Hepatocyte (in vitro differentiated cells): ENCODE measurements around the gene MATK.

Experiments
- EZH2 ChIP-seq: fragments of 200-600 bp; sonication (generic); IDR thresholded peaks from 2 replicates; pipeline ENCODE4 v1.6.1; 2016; ENCODE audit warnings: antibody characterized with exemption, mild to moderate bottlenecking, borderline replicate concordance
- TF ChIP-seq, protein P1 (sequence below): fragments of 200-600 bp; sonication (generic); IDR thresholded peaks from 2 replicates; pipeline ENCODE4 v1.5.1; 2016; ENCODE audit warnings: antibody characterized with exemption, mild to moderate bottlenecking; ENCODE audit not compliant: poor library complexity

DNA sequence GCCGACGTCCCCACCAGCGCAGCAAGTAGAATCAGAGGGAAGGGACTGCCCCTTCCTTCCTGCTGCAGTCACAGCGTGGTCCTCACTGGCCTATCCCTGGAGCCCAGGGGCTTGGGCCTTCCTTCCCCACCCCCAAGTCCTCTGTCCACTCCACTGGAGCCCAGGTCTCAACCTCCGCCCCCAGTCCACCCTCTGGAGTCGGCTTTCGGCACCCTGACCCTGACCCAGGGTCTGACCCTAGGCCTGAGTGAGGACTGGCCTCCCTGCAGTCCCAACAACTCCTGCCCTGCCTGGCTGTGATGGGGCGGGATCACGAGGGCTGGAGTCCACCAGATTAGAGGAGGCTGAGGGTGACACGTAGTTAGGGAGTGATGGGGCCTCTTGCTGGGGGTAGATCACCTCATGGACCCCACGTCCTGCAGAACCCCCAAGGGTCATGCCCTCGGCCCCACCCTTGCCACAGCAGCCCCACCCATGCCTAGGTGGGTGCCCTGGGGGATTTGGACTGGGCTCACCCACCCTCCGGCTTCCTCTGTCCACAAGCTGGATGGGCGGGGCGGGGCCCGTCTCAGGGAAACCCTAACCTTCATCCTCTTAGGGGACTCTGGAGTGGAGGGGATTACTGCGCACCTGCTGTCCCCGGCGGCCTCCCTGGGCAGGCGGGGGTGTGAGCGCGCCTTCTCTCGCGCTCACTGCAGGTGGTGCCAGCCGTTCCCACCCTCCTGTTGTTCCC lies 18.0 kb downstream of the MATK start:
- no peak for TF ChIP-seq EZH2
- TF ChIP-seq, protein P1, sequence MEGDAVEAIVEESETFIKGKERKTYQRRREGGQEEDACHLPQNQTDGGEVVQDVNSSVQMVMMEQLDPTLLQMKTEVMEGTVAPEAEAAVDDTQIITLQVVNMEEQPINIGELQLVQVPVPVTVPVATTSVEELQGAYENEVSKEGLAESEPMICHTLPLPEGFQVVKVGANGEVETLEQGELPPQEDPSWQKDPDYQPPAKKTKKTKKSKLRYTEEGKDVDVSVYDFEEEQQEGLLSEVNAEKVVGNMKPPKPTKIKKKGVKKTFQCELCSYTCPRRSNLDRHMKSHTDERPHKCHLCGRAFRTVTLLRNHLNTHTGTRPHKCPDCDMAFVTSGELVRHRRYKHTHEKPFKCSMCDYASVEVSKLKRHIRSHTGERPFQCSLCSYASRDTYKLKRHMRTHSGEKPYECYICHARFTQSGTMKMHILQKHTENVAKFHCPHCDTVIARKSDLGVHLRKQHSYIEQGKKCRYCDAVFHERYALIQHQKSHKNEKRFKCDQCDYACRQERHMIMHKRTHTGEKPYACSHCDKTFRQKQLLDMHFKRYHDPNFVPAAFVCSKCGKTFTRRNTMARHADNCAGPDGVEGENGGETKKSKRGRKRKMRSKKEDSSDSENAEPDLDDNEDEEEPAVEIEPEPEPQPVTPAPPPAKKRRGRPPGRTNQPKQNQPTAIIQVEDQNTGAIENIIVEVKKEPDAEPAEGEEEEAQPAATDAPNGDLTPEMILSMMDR: no peak
